Hematopoietic multipotent progenitor cell treated with erythropoietin and hydrocortisone succinate and interleukin-3 and kit ligand, for 8 days (in vitro differentiated cells): ENCODE measurements around the gene CPB2.
A peak's percentile ranks its signal among the peaks of the same experiment; 100 is the strongest.

ENCODE experiments used
- DNase-seq: peaks from one replicate; pipeline ENCODE4 v3.0.0-alpha.2; 2015

CPB2 gene

GRCh38 chr13:46097015-46097414 lies 7.8 kb downstream of the CPB2 start:
- DNase-seq, result no peak

- no peak for DNase-seq
These were observed 10.4 kb downstream of the CPB2 start for GRCh38 chr13:46094478-46094877.

- DNase-seq, result peak; percentile 61
These were observed 15.8 kb downstream of the CPB2 start for GRCh38 chr13:46088821-46089562.

GRCh38 chr13:46087481-46087880 lies 17.4 kb downstream of the CPB2 start:
- DNase-seq, result no peak

GRCh38 chr13:46086985-46087384 lies 17.8 kb downstream of the CPB2 start:
- no peak for DNase-seq

- DNase-seq, result no peak
These were observed 18.4 kb downstream of the CPB2 start for GRCh38 chr13:46086421-46086922.

GRCh38 chr13:46085737-46086136 lies 19.1 kb downstream of the CPB2 start:
- DNase-seq, result no peak

- DNase-seq, result no peak
These were observed 22.5 kb downstream of the CPB2 start for GRCh38 chr13:46082324-46082723.

GRCh38 chr13:46079770-46080169 lies 25.1 kb downstream of the CPB2 start:
- DNase-seq, result no peak

GRCh38 chr13:46077265-46077664 lies 27.6 kb downstream of the CPB2 start:
- no peak for DNase-seq

- no peak for DNase-seq
These were observed 28.0 kb downstream of the CPB2 start for GRCh38 chr13:46076827-46077226.

- no peak for DNase-seq
These were observed 29.0 kb downstream of the CPB2 start for GRCh38 chr13:46075811-46076210.

- peak; percentile 62 for DNase-seq
These were observed 33.1 kb downstream of the CPB2 start for GRCh38 chr13:46071590-46072249.

GRCh38 chr13:46063292-46063691 lies 41.5 kb downstream of the CPB2 start:
- DNase-seq, result no peak

- DNase-seq, result no peak
These were observed 42.6 kb downstream of the CPB2 start for GRCh38 chr13:46062185-46062584.

- DNase-seq, result no peak
These were observed 45.4 kb downstream of the CPB2 start for GRCh38 chr13:46059405-46059804.

- no peak for DNase-seq
These were observed 46.6 kb downstream of the CPB2 start for GRCh38 chr13:46058268-46058667.

- no peak for DNase-seq
These were observed 47.4 kb downstream of the CPB2 start for GRCh38 chr13:46057256-46058015.

- DNase-seq, result no peak
These were observed 51.4 kb downstream of the CPB2 start for GRCh38 chr13:46053162-46054012.

GRCh38 chr13:46052319-46053161 lies 52.3 kb downstream of the CPB2 start, which contains the start of gene ZC3H13:
TSS of gene ZC3H13 (minus strand) at chr13:46052746. CDS start at chr13:46045507, 7,239 bp downstream.
- peak; percentile 97 for DNase-seq

- DNase-seq, result peak; percentile 30
These were observed 52.9 kb downstream of the CPB2 start for GRCh38 chr13:46051968-46052318.

- no peak for DNase-seq
These were observed 54.1 kb downstream of the CPB2 start for GRCh38 chr13:46050771-46051170.
